Tibial artery (tissue), 4 donors: ENCODE data around the gene BTG4.

Experiments
- DNase-seq, 2 donors: peaks; one replicate each; pipeline ENCODE4 v3.0.0-alpha.2; 2019
- H3K27ac ChIP-seq, 2 donors: fragments of 200-600 bp; sonication (generic) in 1 of 2; 1 replicate in 1 of 2; 2 replicates in 1 of 2; pipeline ENCODE4 v1.5.1; 2018 to 2019; ENCODE audit warnings: mild to moderate bottlenecking in 1 of 2
- H3K27me3 ChIP-seq, 2 donors: fragments of 200-600 bp; sonication (generic) in 1 of 2; one replicate each; pipeline versions ENCODE4 v1.5.1 to v1.6.0; 2016 to 2019
- H3K36me3 ChIP-seq, 3 donors: fragments of 200-600 bp; sonication (generic) in 2 of 3; one replicate each; pipeline ENCODE4 v1.5.1; 2016 to 2019; ENCODE audit warnings: mild to moderate bottlenecking in 2 of 3
- H3K4me1 ChIP-seq, 4 donors: fragments of 200-600 bp; sonication (generic) in 2 of 4; 1 replicate in 3 of 4; 2 replicates in 1 of 4; pipeline ENCODE4 v1.5.1; 2016 to 2019
- H3K4me3 ChIP-seq, 2 donors: fragments of 200-600 bp; sonication (generic) in 1 of 2; 1 replicate in 1 of 2; 2 replicates in 1 of 2; pipeline ENCODE4 v1.5.1; 2018 to 2019; ENCODE audit warnings: mild to moderate bottlenecking in 2 of 2
- H3K9me3 ChIP-seq, 3 donors: fragments of 200-600 bp; sonication (generic) in 1 of 3; one replicate each; pipeline ENCODE4 v1.5.1; 2016 to 2019
- CTCF ChIP-seq, 2 experiments: fragments of 200-600 bp in 1 of 2; fragments of 450-650 bp in 1 of 2; IDR thresholded peaks; one replicate each; pipeline ENCODE4 v1.5.1; 2017 to 2019; ENCODE audit warnings: antibody characterized with exemption in 2 of 2, mild to moderate bottlenecking in 1 of 2, moderate library complexity in 1 of 2
- intact Hi-C: fragments of 100-400 bp; cut with DNase I; formaldehyde crosslinking; loops from one replicate; pipeline ENCODE4 v1.15.0; 2023; ENCODE audit warnings: low total_unique reads

BTG4 gene

DNA sequence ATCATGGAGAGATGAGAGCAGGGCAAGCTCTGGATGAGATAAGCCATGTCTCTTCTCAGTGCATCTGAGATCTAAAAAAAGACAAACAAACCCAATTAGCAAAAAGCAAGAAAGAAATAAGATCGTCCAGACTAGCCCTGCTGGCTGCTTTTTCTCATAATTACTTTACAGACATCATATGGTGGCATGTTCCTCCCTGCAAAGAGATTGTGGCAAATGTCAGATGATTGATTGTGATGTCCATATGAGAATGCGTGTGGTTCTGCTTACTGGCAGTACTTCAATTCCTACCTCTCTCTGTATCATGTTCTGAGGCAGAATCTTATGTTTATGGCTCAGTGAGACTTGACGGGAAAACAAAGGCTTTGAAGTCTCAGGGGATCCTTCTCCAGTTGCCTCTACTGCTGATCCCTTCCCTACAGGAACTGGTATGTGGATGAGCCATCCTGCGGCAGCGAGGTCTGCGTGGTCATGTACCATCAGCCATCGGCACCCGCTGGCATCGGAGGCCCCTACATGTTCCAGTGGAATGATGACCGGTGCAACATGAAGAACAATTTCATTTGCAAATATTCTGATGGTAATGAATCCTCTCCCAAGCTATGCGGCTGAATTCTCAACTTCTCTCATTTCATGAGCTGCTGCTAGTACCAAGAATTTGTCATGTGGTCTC, 37.1 kb upstream of the BTG4 start:
- H3K4me3 ChIP-seq = no peak overlapping the region
- DNase-seq = no peak
- intact Hi-C loops = no loop called here
- H3K36me3 ChIP-seq = peaks cover 0 to 52% (median 0%) of the 10 kb centered on the region in 3 donors
- H3K27me3 ChIP-seq = no peaks in the 10 kb centered on the region
- no peaks in the 10 kb centered on the region for H3K4me1 ChIP-seq
- no peak overlapping the region for H3K27ac ChIP-seq
- TF ChIP-seq CTCF (IDR thresholded peaks at IDR 0.05) = no peak
- H3K9me3 ChIP-seq = no peaks in the 10 kb centered on the region

- no peak overlapping the region for H3K4me3 ChIP-seq
- no peaks in the 10 kb centered on the region for H3K4me1 ChIP-seq
- no peak overlapping the region for H3K27ac ChIP-seq
- intact Hi-C loops = no loop called here
- no peaks in the 10 kb centered on the region for H3K27me3 ChIP-seq
- H3K9me3 ChIP-seq = no peaks in the 10 kb centered on the region
- H3K36me3 ChIP-seq = peaks cover 0 to 56% (median 0%) of the 10 kb centered on the region in 3 donors
- TF ChIP-seq CTCF (IDR thresholded peaks at IDR 0.05) = no peak
- DNase-seq = no peak
Measured at GRCh38 chr11:111548525-111548924, 36.3 kb upstream of the BTG4 start.

- no peak for TF ChIP-seq CTCF (IDR thresholded peaks at IDR 0.05)
- Histone ChIP-seq H3K36me3 (peaks cover 0 to 34% (median 0%) of the 10 kb centered on the region in 3 donors), H3K4me1 (peaks cover 0 to 26% (median 7%) of the 10 kb centered on the region in 4 donors), H3K9me3 (no peaks in the 10 kb centered on the region), H3K4me3 (no peak overlapping the region), H3K27me3 (no peaks in the 10 kb centered on the region), H3K27ac (peak overlapping the region in 1 of 2 donors; percentile 76)
- no peak for DNase-seq
- intact Hi-C loops = no loop called here
Measured at GRCh38 chr11:111542606-111543275, 30.6 kb upstream of the BTG4 start.

DNA sequence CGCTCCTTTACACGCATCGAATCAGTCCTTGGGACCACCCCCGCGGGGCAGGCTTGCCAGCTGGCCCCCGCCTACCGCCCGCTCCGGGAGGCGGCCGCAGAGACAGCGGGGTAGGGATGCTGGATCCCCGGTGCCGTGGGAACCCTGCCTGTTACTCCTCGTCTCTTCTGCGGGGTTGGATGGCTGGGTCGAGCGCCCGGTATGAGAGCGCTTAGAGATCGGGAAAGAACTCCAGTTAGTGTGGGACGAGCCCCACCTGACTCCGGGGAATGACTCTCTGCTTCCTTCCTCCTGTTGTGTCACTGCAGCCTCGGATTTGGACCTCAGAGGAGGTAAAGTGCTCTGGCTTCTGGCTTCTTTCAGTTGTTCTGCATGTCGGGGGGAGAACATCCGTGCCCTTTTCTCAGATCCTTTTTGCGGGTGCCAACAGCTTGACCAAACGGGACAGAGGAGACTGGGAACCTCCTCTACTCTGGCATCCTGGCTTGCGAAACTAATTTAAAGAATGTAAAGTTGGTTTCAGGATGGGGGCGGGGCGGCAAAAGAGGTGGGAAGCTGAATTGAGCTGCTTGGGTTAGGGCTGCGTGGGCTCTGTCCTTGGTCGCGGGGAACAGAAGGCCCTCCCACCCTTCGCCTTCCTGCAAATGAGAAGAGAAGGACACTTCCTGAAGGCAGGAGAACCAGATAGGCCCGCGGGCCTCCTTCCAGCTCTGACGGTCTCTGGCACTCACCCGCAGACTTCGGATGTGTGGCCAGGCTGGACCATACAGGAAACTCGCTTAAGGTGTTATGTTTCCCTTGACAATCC, 29.3 kb upstream of the BTG4 start:
- peaks cover 0 to 22% (median 0%) of the 10 kb centered on the region in 3 donors for H3K36me3 ChIP-seq
- H3K27ac ChIP-seq = peak overlapping the region; percentile 76 to 78
- H3K27me3 ChIP-seq = no peaks in the 10 kb centered on the region
- no peak for TF ChIP-seq CTCF (IDR thresholded peaks at IDR 0.05)
- peaks cover 0 to 26% (median 7%) of the 10 kb centered on the region in 4 donors for H3K4me1 ChIP-seq
- peak; percentile 48 to 72 for DNase-seq
- no peaks in the 10 kb centered on the region for H3K9me3 ChIP-seq
- H3K4me3 ChIP-seq = peak overlapping the region; percentile 69 to 74
- intact Hi-C loops = no loop called here

DNA sequence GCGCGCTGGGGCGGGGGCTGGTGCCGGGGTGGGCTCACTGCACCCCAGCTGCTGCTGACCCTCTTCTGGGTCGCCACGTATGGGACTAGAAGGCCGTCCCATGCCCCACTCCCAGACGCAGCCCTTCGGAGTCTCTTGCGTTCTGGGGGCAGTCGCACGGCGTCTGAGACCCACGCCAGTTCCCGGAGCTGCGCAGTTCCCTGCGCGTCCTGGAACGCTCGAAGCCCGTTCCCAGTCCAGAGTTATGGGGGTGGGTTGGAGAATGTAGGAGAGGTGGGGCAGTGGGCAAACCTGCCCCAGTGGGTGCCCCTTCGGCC, 28.7 kb upstream of the BTG4 start:
- DNase-seq = no peak
- no peak for TF ChIP-seq CTCF (IDR thresholded peaks at IDR 0.05)
- Histone ChIP-seq H3K27me3 (no peaks in the 10 kb centered on the region), H3K9me3 (no peaks in the 10 kb centered on the region), H3K36me3 (peaks cover 0 to 16% (median 0%) of the 10 kb centered on the region in 3 donors), H3K4me3 (peak overlapping the region; percentile 69 to 74), H3K4me1 (peaks cover 0 to 26% (median 7%) of the 10 kb centered on the region in 4 donors), H3K27ac (peak overlapping the region; percentile 76 to 78)
- intact Hi-C loops = no loop called here
